T-helper 17 cell (primary cell): ENCODE results near the gene GRK1. TPM values are rescaled to one million over a fixed set of nuclear protein-coding genes. Genes with fewer than 3 reads are reported as not detected.

Experiments
- ATAC-seq: fragments of 150-1000 bp; cut with Tn5 transposase; 2 replicates; pipeline ENCODE4 v1.10.0; 2021; ENCODE audit warnings: mild to moderate bottlenecking, moderate library complexity
- DNase-seq, 3 donors: peaks; one replicate each; pipeline versions ENCODE4 v3.0.0 to v3.0.0-alpha.2; 2020 to 2021
- H3K9me3 ChIP-seq: one replicate; pipeline ENCODE4 v1.7.0; 2013; ENCODE audit warnings: low read length, mild to moderate bottlenecking; ENCODE audit not compliant: control insufficient read depth, poor library complexity, severe bottlenecking
- H3K27ac Mint-ChIP-seq: one replicate; pipeline ENCODE4 v1.8.0; 2022; ENCODE audit warnings: mild to moderate bottlenecking, moderate library complexity, mixed read lengths
- H3K27me3 Mint-ChIP-seq: one replicate; pipeline ENCODE4 v1.8.0; 2022; ENCODE audit warnings: mixed read lengths
- H3K36me3 Mint-ChIP-seq: one replicate; pipeline ENCODE4 v1.8.0; 2022; ENCODE audit warnings: low read depth, mixed read lengths
- H3K4me1 Mint-ChIP-seq: one replicate; pipeline ENCODE4 v1.8.0; 2022; ENCODE audit warnings: mild to moderate bottlenecking, mixed read lengths
- H3K4me3 Mint-ChIP-seq: one replicate; pipeline ENCODE4 v1.8.0; 2022; ENCODE audit warnings: mild to moderate bottlenecking, moderate library complexity, mixed read lengths
- total RNA-seq, 4 donors: library from RNA in 2 of 4; stranded (reverse) in 2 of 4; gene quantifications; one replicate each; pipeline ENCODE4 v1.2.3 and lab custom pipeline; 2022 to 2026

Gene GRK1
- total RNA-seq, 2 donors from 2014 or later = 0.07 TPM; not detected in 1

- no peaks in the 10 kb centered on the region for H3K36me3 Mint-ChIP-seq
- H3K27me3 Mint-ChIP-seq = no peaks in the 10 kb centered on the region
- H3K27ac Mint-ChIP-seq = peak overlapping the region; percentile 86
- H3K4me3 Mint-ChIP-seq = no peak overlapping the region
- ATAC-seq = no peak
- peaks cover 4% of the 10 kb centered on the region for H3K9me3 ChIP-seq
- DNase-seq = no peak
- H3K4me1 Mint-ChIP-seq = peaks cover 12% of the 10 kb centered on the region
Observed at GRCh38 chr13:113647351-113648215, 19.4 kb upstream of the GRK1 start.

- ATAC-seq = no peak
- peaks cover 12% of the 10 kb centered on the region for H3K4me1 Mint-ChIP-seq
- DNase-seq = no peak
- no peaks in the 10 kb centered on the region for H3K36me3 Mint-ChIP-seq
- H3K9me3 ChIP-seq = peaks cover 4% of the 10 kb centered on the region
- H3K27me3 Mint-ChIP-seq = no peaks in the 10 kb centered on the region
- H3K27ac Mint-ChIP-seq = no peak overlapping the region
- no peak overlapping the region for H3K4me3 Mint-ChIP-seq
Observed at GRCh38 chr13:113648216-113648610, 18.8 kb upstream of the GRK1 start.

- ATAC-seq (no peak), DNase-seq (no peak)
- no peaks in the 10 kb centered on the region for H3K36me3 Mint-ChIP-seq
- no peak overlapping the region for H3K27ac Mint-ChIP-seq
- peaks cover 12% of the 10 kb centered on the region for H3K4me1 Mint-ChIP-seq
- H3K9me3 ChIP-seq = peaks cover 4% of the 10 kb centered on the region
- no peaks in the 10 kb centered on the region for H3K27me3 Mint-ChIP-seq
- no peak overlapping the region for H3K4me3 Mint-ChIP-seq
Observed at GRCh38 chr13:113649212-113649611, 17.8 kb upstream of the GRK1 start.

GRCh38 chr13:113650275-113650674 is 16.7 kb upstream of the GRK1 start:
- H3K4me3 Mint-ChIP-seq = no peak overlapping the region
- no peak for ATAC-seq
- no peaks in the 10 kb centered on the region for H3K27me3 Mint-ChIP-seq

GRCh38 chr13:113650731-113651148 is 16.3 kb upstream of the GRK1 start:
- Mint-ChIP-seq H3K36me3 (no peaks in the 10 kb centered on the region), H3K27me3 (no peaks in the 10 kb centered on the region), H3K4me1 (peaks cover 12% of the 10 kb centered on the region), H3K27ac (no peak overlapping the region), H3K4me3 (no peak overlapping the region)
- no peak for ATAC-seq
- no peaks in the 10 kb centered on the region for H3K9me3 ChIP-seq
- no peak for DNase-seq

More at GRCh38 chr13:113650275-113650674, 16.7 kb upstream of the GRK1 start:
- H3K9me3 ChIP-seq = peaks cover under 1% of the 10 kb centered on the region
- H3K27ac Mint-ChIP-seq = no peak overlapping the region
- DNase-seq = no peak
- no peaks in the 10 kb centered on the region for H3K36me3 Mint-ChIP-seq
- peaks cover 12% of the 10 kb centered on the region for H3K4me1 Mint-ChIP-seq

- no peaks in the 10 kb centered on the region for H3K36me3 Mint-ChIP-seq
- ATAC-seq = no peak
- no peak for DNase-seq
- H3K4me1 Mint-ChIP-seq = peaks cover 7% of the 10 kb centered on the region
- H3K27ac Mint-ChIP-seq = no peak overlapping the region
- no peaks in the 10 kb centered on the region for H3K9me3 ChIP-seq
- no peaks in the 10 kb centered on the region for H3K27me3 Mint-ChIP-seq
- no peak overlapping the region for H3K4me3 Mint-ChIP-seq
Observed at GRCh38 chr13:113651511-113652403, 15.3 kb upstream of the GRK1 start.

- DNase-seq = no peak
Observed at GRCh38 chr13:113652404-113653263, 14.4 kb upstream of the GRK1 start.

GRCh38 chr13:113653264-113654174 is 13.5 kb upstream of the GRK1 start:
- Mint-ChIP-seq H3K36me3 (no peaks in the 10 kb centered on the region), H3K4me1 (peaks cover 4% of the 10 kb centered on the region)
- ATAC-seq = no peak

More at GRCh38 chr13:113652404-113653263, 14.4 kb upstream of the GRK1 start:
- no peak for ATAC-seq
- H3K9me3 ChIP-seq = no peaks in the 10 kb centered on the region
- Mint-ChIP-seq H3K4me3 (no peak overlapping the region), H3K36me3 (no peaks in the 10 kb centered on the region), H3K27me3 (no peaks in the 10 kb centered on the region), H3K4me1 (peaks cover 5% of the 10 kb centered on the region), H3K27ac (no peak overlapping the region)

GRCh38 chr13:113654175-113654560 is 12.9 kb upstream of the GRK1 start:
- Mint-ChIP-seq H3K36me3 (no peaks in the 10 kb centered on the region), H3K4me1 (peaks cover 4% of the 10 kb centered on the region), H3K27me3 (no peaks in the 10 kb centered on the region), H3K4me3 (no peak overlapping the region), H3K27ac (no peak overlapping the region)
- DNase-seq (no peak), ATAC-seq (no peak)
- no peaks in the 10 kb centered on the region for H3K9me3 ChIP-seq

More at GRCh38 chr13:113653264-113654174, 13.5 kb upstream of the GRK1 start:
- no peak for DNase-seq
- Mint-ChIP-seq H3K27me3 (no peaks in the 10 kb centered on the region), H3K27ac (no peak overlapping the region), H3K4me3 (no peak overlapping the region)
- no peaks in the 10 kb centered on the region for H3K9me3 ChIP-seq

GRCh38 chr13:113654591-113655345 is 12.3 kb upstream of the GRK1 start:
- DNase-seq = no peak
- no peaks in the 10 kb centered on the region for H3K9me3 ChIP-seq
- ATAC-seq = no peak
- no peaks in the 10 kb centered on the region for H3K27me3 Mint-ChIP-seq
- no peak overlapping the region for H3K4me3 Mint-ChIP-seq
- H3K36me3 Mint-ChIP-seq = no peaks in the 10 kb centered on the region
- H3K27ac Mint-ChIP-seq = no peak overlapping the region
- H3K4me1 Mint-ChIP-seq = no peaks in the 10 kb centered on the region

- H3K27me3 Mint-ChIP-seq = no peaks in the 10 kb centered on the region
- H3K4me1 Mint-ChIP-seq = no peaks in the 10 kb centered on the region
- H3K27ac Mint-ChIP-seq = no peak overlapping the region
- H3K36me3 Mint-ChIP-seq = no peaks in the 10 kb centered on the region
- no peak overlapping the region for H3K4me3 Mint-ChIP-seq
- ATAC-seq = no peak
- DNase-seq = no peak
- H3K9me3 ChIP-seq = no peaks in the 10 kb centered on the region
Observed at GRCh38 chr13:113655346-113656002, 11.5 kb upstream of the GRK1 start.
